ENCODE data around the gene RABL6. TPM values are rescaled to one million over a fixed set of nuclear protein-coding genes. Genes with fewer than 3 reads are reported as not detected.

RABL6 gene
- total RNA-seq, 1 experiment from 2014 or later, result 90.9 TPM

- DNase-seq (ENCODE audit: low read depth), result no peak
These were observed 37.9 kb downstream of the RABL6 start for GRCh38 chr9:136845465-136846260.

- DNase-seq (ENCODE audit: low read depth), result no peak
These were observed 38.8 kb downstream of the RABL6 start for GRCh38 chr9:136846376-136847087.

DNA sequence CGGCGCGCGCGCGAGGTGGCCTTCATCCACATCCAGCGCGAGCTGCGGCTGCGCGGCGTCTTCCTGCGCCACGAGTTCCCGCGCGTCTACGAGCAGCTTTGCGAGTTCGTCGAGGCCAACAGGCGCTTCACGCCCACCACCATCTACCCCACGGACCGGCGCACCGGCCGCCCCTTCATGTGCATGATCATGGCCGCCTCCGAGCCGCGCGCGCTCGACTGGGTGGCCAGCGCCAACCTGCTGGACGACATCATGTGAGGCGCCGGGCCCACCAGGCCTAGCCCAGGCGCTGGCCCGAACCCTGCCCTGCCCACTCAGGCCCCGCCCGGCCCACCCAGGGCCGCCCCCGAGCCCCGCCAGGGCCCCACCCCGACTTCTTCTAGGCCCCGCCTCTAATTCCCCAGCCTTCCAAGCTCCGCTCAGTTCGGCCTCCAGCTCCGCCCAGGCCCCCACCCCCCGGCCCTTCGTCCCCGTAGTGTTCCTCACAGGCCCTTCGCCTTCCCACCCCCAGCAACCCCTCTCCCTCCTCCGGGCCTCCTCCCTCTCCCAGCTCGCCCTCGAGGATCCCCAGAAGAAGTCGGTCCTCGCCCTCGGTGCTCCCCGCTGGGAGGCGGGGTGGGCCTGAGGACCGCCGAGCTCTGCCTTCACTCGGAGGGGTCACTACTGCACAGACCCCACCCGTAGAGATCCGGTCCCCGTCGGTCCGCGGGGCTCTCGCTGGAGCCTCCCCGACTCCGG is 39.5 kb downstream of the RABL6 start:
- no peak for DNase-seq (ENCODE audit: low read depth)

- DNase-seq (ENCODE audit: low read depth), result peak; percentile 65
These were observed 40.2 kb downstream of the RABL6 start for GRCh38 chr9:136847826-136848392.

DNA sequence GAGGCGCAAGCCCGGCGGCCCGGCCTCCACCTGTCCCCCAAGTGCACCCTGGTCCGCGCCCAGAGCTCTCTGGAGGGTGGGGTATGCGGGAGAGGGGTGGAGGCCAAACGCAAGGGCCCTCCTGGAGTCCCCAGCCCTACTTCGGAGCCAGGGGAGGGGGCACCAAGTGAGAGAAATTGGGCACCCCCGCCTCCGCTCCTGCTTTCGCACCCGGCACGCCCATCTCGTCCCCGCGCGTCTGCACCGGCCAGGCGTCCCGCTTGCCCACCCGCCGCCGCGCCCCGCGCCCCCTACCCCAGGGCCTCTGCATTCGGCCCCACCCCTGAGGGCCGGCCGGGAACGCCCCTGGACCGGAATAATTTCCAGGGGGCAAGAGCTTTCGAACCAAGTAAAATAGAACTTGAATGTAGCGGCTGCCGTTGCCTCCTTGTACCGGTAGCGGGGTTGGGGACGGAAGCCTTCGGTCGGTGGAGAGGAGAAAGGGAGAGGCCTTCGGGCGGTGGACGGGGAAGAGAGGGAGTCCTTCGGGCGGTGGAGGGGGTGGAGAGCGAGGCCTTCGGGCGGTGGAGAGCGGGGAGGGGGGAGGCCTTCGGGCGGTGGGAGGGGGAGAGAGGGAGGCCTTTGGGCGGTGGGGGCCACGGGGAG is 40.8 kb downstream of the RABL6 start:
- DNase-seq (ENCODE audit: low read depth), result no peak

GRCh38 chr9:136849038-136849959 is 41.6 kb downstream of the RABL6 start, which contains the start of gene PHPT1:
Gene PHPT1 (plus strand): TSS chr9:136849409. CDS start chr9:136849431, 22 bp downstream.
- DNase-seq (ENCODE audit: low read depth), result peak; percentile 98

DNA sequence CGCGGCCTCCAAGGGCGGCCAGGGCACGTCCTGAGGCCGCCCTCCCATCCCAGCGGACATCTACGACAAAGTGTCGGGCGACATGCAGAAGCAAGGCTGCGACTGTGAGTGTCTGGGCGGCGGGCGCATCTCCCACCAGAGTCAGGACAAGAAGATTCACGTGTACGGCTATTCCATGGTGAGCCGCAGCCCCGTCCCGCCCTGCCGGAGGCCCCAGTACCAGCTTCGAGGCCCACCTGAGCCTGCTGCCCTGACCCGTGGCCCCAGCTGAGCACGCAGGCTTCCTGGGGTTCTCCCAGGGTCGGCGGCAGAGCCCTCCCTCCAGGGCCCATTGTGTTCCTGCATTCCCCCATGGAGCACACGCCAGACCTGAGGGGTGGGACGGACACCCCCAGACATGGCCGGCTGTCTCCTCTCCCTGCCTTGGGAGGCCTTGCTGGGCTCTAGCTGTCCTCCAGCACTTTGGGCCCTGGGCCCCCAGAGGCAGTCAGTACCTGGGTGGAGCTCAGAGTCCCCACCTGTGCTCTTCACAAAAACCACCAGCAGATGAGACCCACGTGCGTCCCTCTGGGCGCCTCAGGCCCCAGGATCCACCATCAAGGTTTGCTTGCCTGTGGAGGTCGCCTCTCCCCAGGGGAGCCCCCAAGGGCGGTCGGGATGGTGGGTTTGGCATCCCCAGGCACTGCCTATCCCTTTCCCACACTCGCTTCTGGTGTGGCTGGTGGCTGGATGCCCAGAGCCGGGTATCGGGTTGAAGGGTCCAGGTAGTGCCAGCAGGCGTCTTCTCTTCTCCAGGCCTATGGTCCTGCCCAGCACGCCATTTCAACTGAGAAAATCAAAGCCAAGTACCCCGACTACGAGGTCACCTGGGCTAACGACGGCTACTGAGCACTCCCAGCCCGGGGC is 42.5 kb downstream of the RABL6 start:
- no peak for DNase-seq (ENCODE audit: low read depth)

DNA sequence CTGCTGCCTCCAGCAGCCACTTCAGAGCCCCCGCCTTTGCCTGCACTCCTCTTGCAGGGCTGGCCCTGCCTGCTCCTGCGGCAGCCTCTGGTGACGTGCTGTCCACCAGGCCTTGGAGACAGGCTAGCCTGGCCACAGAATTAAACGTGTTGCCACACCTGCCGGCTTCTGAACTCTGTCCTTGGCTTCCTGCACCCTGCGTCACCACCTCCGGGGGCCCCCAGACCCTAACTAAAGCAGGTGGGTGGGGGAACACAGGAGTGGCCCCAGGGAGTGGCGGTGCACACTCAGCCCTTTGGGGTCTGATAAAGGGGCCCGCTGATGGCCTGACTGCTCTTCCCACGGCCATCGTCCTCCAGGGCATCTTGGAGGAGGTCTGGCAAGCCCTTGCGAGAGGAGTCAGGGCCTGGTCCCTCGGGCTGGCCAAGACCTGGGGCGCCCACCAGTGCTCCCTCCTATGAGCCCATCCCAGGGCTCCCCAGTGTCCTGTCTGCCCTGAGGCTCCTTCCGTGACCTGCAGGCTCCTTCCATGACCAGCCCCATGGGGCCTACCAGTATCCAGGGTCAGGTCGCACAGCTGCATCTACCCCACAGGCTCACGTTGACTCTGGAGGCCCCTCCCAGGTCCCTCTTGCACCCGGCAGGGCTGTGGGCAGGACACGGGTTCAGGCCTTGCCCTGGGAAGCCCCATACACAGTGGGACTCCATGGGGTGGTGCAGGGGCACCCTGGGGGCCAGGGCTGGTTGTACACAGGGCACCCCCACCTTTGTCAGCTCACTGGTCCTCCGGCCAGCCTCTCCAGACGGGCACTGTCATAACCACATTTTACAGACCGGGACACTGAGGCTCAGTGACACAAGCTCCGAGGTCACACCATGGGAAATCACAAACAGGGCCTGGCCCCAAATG is 43.4 kb downstream of the RABL6 start:
- DNase-seq (ENCODE audit: low read depth), result no peak

DNA sequence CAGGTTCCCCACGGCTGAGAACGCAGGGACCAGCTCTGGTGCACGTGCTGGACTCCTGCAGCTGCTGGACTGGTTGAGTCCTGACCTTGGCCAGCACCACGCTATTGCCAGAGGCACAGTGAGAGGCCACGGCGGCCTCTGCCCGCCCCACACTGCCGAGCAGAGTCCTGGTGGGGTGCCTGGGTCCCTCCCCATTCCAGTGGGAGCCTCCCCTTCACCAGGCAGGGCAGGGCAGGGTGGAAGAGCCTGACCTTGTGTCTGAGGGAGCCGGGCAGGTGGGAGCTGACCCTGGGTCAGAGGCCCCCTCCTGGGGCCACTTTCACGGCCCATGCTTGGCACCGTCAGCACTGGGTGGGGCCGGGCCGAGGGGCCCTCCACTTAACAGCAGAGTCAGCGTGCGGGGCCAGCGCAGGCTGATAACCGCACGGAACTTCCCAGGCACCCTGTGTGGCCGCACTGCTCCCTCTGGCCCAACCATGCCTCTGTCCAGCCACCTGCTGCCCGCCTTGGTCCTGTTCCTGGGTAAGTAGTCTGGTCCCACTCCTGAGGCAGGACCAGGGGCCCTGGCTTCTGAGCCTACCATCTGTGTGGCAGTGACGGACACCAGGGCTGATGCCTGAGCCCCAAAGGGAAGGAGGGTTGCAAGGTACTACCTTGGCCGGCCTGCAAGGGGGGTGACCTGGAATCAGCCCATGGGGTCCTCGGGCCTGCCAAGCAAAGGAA is 44.4 kb downstream of the RABL6 start, which contains the start of gene MAMDC4:
MAMDC4 (plus strand) TSS at position 406 of the 723 bp plus-strand sequence; CDS start at position 477, 71 bp downstream.
- no peak for DNase-seq (ENCODE audit: low read depth)

DNA sequence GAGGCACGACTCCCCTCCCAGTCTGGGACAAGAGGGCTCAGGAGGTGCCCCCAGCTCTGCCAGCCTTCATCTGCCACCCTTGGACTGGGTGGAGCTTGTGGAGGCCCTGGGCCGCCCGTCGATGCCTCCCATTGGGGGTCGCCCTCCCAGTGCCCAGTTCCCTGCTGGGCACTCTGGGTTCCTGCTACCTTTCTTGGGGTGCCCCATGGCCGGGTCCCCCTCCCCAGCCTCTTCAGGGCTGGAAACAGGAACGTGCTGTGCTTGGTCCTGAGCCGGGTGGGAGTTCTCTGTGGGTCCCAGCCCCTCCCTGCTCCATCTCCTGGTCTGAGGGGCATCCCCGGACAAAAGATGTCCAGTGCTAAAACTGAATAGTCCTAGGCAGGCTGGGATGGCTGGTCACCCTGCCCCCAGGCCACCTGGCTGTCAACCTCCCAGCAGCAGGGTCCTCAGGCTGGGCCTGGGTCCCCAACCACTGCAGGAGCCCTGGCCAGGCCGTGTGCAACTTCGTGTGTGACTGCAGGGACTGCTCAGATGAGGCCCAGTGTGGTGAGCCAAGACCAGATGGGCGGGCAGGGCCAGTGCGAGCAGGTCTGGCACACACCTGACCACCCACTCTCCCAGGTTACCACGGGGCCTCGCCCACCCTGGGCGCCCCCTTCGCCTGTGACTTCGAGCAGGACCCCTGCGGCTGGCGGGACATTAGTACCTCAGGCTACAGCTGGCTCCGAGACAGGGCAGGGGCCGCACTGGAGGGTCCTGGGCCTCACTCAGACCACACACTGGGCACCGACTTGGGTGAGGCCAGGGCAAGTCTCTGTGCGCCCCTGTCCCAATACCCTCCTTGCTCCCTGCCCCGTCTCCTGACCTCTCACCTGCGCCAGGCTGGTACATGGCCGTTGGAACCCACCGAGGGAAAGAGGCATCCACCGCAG is 45.2 kb downstream of the RABL6 start:
- no peak for DNase-seq (ENCODE audit: low read depth)

GRCh38 chr9:136853596-136854112 is 45.9 kb downstream of the RABL6 start:
- DNase-seq (ENCODE audit: low read depth), result no peak

DNA sequence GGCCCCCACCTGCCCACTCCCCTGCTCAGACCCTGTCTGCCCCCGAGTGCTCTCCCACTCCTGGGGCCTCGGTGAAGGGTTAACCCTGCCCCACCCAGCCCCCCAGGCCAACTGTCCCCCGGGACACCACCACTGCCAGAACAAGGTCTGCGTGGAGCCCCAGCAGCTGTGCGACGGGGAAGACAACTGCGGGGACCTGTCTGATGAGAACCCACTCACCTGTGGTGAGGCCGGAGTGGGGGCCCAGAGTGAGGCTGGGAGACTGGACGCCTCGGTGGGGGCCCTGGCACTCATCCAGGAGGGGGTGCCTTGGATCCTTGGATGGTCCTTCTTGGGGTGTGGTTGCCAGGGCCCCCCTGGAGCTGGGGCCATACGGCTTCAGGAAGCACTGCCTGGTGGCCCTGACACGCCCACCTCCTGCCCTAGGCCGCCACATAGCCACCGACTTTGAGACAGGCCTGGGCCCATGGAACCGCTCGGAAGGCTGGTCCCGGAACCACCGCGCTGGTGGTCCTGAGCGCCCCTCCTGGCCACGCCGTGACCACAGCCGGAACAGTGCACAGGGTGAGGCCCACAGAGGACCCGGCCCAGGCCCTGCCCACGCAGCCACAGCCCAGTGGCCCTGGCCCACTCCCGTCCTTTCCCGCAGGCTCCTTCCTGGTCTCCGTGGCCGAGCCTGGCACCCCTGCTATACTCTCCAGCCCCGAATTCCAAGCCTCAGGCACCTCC is 46.5 kb downstream of the RABL6 start:
- DNase-seq (ENCODE audit: low read depth), result no peak

DNA sequence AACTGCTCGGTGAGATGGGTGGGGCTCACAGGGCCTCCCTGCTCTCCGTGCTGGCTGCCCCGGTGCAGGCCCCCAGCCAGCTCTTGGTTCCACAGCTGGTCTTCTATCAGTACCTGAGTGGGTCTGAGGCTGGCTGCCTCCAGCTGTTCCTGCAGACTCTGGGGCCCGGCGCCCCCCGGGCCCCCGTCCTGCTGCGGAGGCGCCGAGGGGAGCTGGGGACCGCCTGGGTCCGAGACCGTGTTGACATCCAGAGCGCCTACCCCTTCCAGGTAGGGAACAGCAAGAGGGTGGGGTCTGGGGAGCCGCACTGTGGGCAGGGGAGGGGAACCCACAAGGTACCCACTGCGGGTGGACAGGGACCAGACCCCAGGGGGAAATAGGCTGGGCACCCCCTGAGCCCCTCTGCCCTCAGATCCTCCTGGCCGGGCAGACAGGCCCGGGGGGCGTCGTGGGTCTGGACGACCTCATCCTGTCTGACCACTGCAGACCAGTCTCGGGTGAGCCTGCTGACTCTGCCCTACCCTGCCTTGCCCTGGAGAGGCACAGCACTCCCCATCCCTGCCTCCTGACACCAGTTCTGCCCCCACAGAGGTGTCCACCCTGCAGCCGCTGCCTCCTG is 47.2 kb downstream of the RABL6 start:
- no peak for DNase-seq (ENCODE audit: low read depth)

GRCh38 chr9:136855461-136856078 is 47.8 kb downstream of the RABL6 start:
- DNase-seq (ENCODE audit: low read depth), result no peak

All from HT1080 (cell line).